ENCODE data around the gene RARB. TPM values are rescaled to one million over a fixed set of nuclear protein-coding genes. Genes with fewer than 3 reads are reported as not detected.

Gene RARB
- total RNA-seq, 2 donors from 2014 or later: 21.5 to 21.9 TPM

DNA sequence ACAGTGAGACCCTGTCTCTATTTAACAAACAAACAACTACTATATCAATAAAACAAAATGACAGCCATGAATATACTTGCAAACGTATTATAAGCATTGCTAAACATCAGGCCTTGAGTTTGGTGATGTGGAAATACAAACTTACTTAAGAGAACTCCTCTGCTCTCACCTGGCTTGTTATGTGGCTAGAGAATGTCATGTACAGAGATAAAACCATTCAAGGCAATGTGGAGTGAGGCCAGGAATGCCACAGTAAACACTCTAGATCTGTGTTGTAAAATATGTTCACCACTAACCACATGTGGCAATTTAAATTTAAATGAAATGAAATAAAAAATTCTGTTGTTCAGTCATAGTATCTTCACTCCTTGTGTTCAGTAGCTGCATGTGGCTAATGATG, 22.7 kb upstream of the RARB start:
- 88 to 95% methylated on average over 1 of the region's 1 CpG for WGBS, 2 experiments (ENCODE audit: insufficient coverage in 1 of 2, insufficient read length in 1 of 2)
- H3K27ac Mint-ChIP-seq: no peak overlapping the region

DNA sequence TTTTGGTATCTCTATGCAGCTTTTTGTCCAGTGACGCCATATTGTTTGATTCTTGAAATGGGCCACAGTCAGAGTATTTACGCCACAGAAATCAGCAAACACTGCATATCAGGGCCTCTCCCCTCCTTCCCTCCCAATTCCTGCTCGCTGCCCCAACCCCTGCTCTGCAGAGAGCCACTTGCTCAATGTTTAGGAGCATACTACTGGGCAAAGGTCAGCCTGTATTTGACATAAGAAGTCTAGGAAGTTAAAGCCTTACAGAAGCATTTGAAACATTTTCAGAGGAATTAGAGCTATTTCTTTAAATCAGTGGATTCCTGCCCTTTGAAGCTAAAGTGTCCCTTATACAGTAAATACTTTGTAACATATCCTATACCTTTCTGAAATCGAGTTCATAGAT, 17.4 kb upstream of the RARB start:
- no peaks in the 10 kb centered on the region for H3K36me3 ChIP-seq (ENCODE audit: control insufficient read depth, insufficient read depth, low read length)
- WGBS, 2 experiments (ENCODE audit: insufficient coverage in 1 of 2, insufficient read length in 1 of 2): 83 to 100% methylated on average over 2 to 3 of the region's 4 CpGs
- peak overlapping the region; percentile 37 for H3K27ac Mint-ChIP-seq

More for the DNA sequence above, 22.7 kb upstream of the RARB start:
- no peak overlapping the region for H3K27ac ChIP-seq (ENCODE audit: low read depth, low read length)
- no peaks in the 10 kb centered on the region for H3K36me3 ChIP-seq (ENCODE audit: control insufficient read depth, insufficient read depth, low read length)
- peaks cover 7% of the 10 kb centered on the region for H3K9me3 ChIP-seq (ENCODE audit: control insufficient read depth, low read length)
- H3K27me3 ChIP-seq (ENCODE audit: control insufficient read depth, insufficient read depth, low read length, poor library complexity, severe bottlenecking): no peaks in the 10 kb centered on the region
- H3K4me1 ChIP-seq (ENCODE audit: control insufficient read depth, insufficient read depth, low read length): peaks cover 6% of the 10 kb centered on the region
- Mint-ChIP-seq H3K9me3 (no peaks in the 10 kb centered on the region), H3K27me3 (ENCODE audit: insufficient read depth) (no peaks in the 10 kb centered on the region), H3K4me1 (peaks cover 13% of the 10 kb centered on the region), H3K36me3 (ENCODE audit: low read depth) (no peaks in the 10 kb centered on the region), H3K4me3 (no peak overlapping the region)
- no peak overlapping the region for H3K9ac ChIP-seq (ENCODE audit: extremely low read depth, low read length, poor library complexity, severe bottlenecking)
- H3K4me3 ChIP-seq (ENCODE audit: low read length): no peak overlapping the region
- DNase-seq: no peak
- TF ChIP-seq, protein P1, sequence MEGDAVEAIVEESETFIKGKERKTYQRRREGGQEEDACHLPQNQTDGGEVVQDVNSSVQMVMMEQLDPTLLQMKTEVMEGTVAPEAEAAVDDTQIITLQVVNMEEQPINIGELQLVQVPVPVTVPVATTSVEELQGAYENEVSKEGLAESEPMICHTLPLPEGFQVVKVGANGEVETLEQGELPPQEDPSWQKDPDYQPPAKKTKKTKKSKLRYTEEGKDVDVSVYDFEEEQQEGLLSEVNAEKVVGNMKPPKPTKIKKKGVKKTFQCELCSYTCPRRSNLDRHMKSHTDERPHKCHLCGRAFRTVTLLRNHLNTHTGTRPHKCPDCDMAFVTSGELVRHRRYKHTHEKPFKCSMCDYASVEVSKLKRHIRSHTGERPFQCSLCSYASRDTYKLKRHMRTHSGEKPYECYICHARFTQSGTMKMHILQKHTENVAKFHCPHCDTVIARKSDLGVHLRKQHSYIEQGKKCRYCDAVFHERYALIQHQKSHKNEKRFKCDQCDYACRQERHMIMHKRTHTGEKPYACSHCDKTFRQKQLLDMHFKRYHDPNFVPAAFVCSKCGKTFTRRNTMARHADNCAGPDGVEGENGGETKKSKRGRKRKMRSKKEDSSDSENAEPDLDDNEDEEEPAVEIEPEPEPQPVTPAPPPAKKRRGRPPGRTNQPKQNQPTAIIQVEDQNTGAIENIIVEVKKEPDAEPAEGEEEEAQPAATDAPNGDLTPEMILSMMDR (conservative IDR thresholded peaks at IDR 0.05): no peak

DNA sequence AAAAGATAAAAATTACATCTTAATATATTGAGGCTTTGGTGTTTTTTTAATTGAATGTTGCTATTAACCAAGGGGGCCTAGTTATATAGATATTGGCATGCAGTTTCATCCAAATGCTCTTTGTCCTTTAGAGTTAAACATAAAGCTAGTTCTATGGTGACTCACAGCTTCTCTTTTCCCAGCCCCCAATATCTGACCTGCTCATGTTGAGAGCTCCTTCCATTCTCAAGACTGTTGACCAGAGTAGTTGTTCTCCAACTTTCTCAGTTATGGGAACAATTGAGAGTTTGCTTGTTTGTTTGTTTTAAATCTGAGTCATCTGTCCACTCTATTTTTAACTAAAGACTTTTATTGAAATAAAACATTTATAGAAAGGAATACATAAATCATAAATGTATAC, 15.8 kb upstream of the RARB start:
- TF ChIP-seq, protein P1 (conservative IDR thresholded peaks at IDR 0.05): no peak
- Mint-ChIP-seq H3K36me3 (ENCODE audit: low read depth) (peaks cover 3% of the 10 kb centered on the region), H3K4me1 (peaks cover 26% of the 10 kb centered on the region), H3K27ac (no peak overlapping the region), H3K27me3 (ENCODE audit: insufficient read depth) (no peaks in the 10 kb centered on the region), H3K9me3 (peaks cover 5% of the 10 kb centered on the region), H3K4me3 (no peak overlapping the region)
- Histone ChIP-seq H3K4me3 (ENCODE audit: low read length) (no peak overlapping the region), H3K9ac (ENCODE audit: extremely low read depth, low read length, poor library complexity, severe bottlenecking) (no peak overlapping the region), H3K4me1 (ENCODE audit: control insufficient read depth, insufficient read depth, low read length) (peaks cover 12% of the 10 kb centered on the region), H3K9me3 (ENCODE audit: control insufficient read depth, low read length) (peaks cover 25% of the 10 kb centered on the region), H3K36me3 (ENCODE audit: control insufficient read depth, insufficient read depth, low read length) (no peaks in the 10 kb centered on the region), H3K27me3 (ENCODE audit: control insufficient read depth, insufficient read depth, low read length, poor library complexity, severe bottlenecking) (no peaks in the 10 kb centered on the region), H3K27ac (ENCODE audit: low read depth, low read length) (no peak overlapping the region)
- no peak for DNase-seq

More for the DNA sequence above, 17.4 kb upstream of the RARB start:
- no peak overlapping the region for H3K9ac ChIP-seq (ENCODE audit: extremely low read depth, low read length, poor library complexity, severe bottlenecking)
- DNase-seq: no peak
- TF ChIP-seq, protein P1 (conservative IDR thresholded peaks at IDR 0.05): no peak
- Mint-ChIP-seq H3K27me3 (ENCODE audit: insufficient read depth) (no peaks in the 10 kb centered on the region), H3K4me3 (no peak overlapping the region), H3K4me1 (peaks cover 26% of the 10 kb centered on the region), H3K9me3 (no peaks in the 10 kb centered on the region), H3K36me3 (ENCODE audit: low read depth) (no peaks in the 10 kb centered on the region)
- H3K27ac ChIP-seq (ENCODE audit: low read depth, low read length): no peak overlapping the region
- H3K9me3 ChIP-seq (ENCODE audit: control insufficient read depth, low read length): peaks cover 11% of the 10 kb centered on the region
- peaks cover 12% of the 10 kb centered on the region for H3K4me1 ChIP-seq (ENCODE audit: control insufficient read depth, insufficient read depth, low read length)
- no peak overlapping the region for H3K4me3 ChIP-seq (ENCODE audit: low read length)
- no peaks in the 10 kb centered on the region for H3K27me3 ChIP-seq (ENCODE audit: control insufficient read depth, insufficient read depth, low read length, poor library complexity, severe bottlenecking)
